Activated CD8-positive, alpha-beta T cell treated with anti-CD3 and anti-CD28 coated beads for 36 hours (primary cell): ENCODE data around the gene PRKACB. TPM values are rescaled to one million over a fixed set of nuclear protein-coding genes. Genes with fewer than 3 reads are reported as not detected.

Experiments
- ATAC-seq: fragments of 200-7000 bp; cut with Tn5 transposase; one replicate; pipeline ENCODE4 v1.10.0; 2021; ENCODE audit warnings: mild to moderate bottlenecking, moderate library complexity
- CTCF ChIA-PET: fragments of 350-600 bp; sonication (Branson Sonifier 250); formaldehyde crosslinking; loops from one replicate; lab custom pipeline; 2021; ENCODE audit warnings: antibody characterized with exemption; lab: Charles Lee
- POLR2A ChIA-PET: fragments of 350-600 bp; sonication (Branson Sonifier 250); formaldehyde crosslinking; loops from one replicate; lab custom pipeline; 2021; ENCODE audit warnings: antibody characterized with exemption; lab: Charles Lee
- DNase-seq: peaks from one replicate; pipeline ENCODE4 v3.0.0-alpha.2; 2020
- H3K27ac Mint-ChIP-seq: one replicate; pipeline ENCODE4 v1.8.0; 2021; ENCODE audit warnings: mild to moderate bottlenecking, mixed read lengths
- H3K27me3 Mint-ChIP-seq: one replicate; pipeline ENCODE4 v1.8.0; 2021; ENCODE audit warnings: mixed read lengths
- H3K36me3 Mint-ChIP-seq: one replicate; pipeline ENCODE4 v1.8.0; 2021; ENCODE audit warnings: low read depth, mixed read lengths
- H3K4me1 Mint-ChIP-seq: one replicate; pipeline ENCODE4 v1.8.0; 2021; ENCODE audit warnings: low read depth, mixed read lengths
- H3K4me3 Mint-ChIP-seq: one replicate; pipeline ENCODE4 v1.8.0; 2021; ENCODE audit warnings: mild to moderate bottlenecking, moderate library complexity, mixed read lengths
- H3K9me3 Mint-ChIP-seq: one replicate; pipeline ENCODE4 v1.8.0; 2021; ENCODE audit warnings: mixed read lengths
- intact Hi-C: fragments of 100-400 bp; cut with micrococcal nuclease; formaldehyde crosslinking; loops from one replicate; pipeline ENCODE4 v1.10.0; 2022
- total RNA-seq, 2 experiments: library from RNA; stranded (reverse); gene quantifications; one replicate each; pipeline ENCODE4 v1.2.3, GENCODE V29; 2021
- TF ChIP-seq, protein P1 (sequence below): fragments of 200-600 bp; IDR thresholded peaks from one replicate; pipeline ENCODE4 v1.8.0; 2022; ENCODE audit warnings: antibody characterized with exemption, mild to moderate bottlenecking

Gene PRKACB
- total RNA-seq, 2 experiments from 2014 or later = 39.9 to 44.7 TPM

DNA sequence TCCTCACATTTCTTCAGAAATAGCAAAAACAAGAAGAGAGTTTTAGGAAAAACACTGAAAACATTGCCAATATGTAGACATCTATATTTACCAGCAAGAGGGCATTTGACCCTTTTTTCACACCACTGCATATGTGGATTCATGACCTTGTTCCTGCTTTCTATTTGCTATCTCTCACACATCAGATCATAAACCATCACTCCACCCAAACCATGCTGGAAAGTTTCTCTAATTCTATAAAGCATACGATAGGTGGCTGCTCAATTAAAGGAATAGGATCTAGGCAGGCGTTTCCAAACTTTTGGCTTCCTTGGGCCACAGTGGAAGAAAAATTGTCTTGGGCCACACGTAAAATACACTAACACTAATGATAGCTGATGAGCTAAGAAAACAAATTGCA is 121.8 kb downstream of the PRKACB start:
- no peak for ATAC-seq
- no peak overlapping the region for H3K27ac Mint-ChIP-seq

DNA sequence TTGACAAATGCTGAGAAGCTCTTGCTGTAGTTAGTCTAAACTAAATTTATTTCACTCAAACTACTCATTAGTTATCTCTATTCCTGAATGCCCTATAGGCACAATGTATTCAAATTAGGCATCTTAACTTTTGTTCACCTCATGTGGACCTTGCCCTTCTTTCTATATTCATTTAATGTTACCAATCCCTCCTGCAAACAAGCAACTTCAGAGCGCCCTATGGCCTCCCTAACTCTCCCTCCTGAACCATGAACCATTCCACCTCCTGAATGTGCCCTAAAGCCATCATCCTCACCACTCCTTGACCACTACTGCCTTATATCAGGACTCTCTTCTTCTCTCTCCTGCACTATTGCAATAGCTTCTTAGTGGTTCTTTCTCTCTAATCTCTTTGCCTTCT is 122.7 kb downstream of the PRKACB start:
- CTCF ChIA-PET = no interaction called here
- H3K27ac Mint-ChIP-seq = no peak overlapping the region
- ATAC-seq = no peak

More for the DNA sequence above, 121.8 kb downstream of the PRKACB start:
- H3K4me3 Mint-ChIP-seq = no peak overlapping the region
- no peak for DNase-seq
- peaks cover 1% of the 10 kb centered on the region for H3K4me1 Mint-ChIP-seq
- TF ChIP-seq, protein P1, sequence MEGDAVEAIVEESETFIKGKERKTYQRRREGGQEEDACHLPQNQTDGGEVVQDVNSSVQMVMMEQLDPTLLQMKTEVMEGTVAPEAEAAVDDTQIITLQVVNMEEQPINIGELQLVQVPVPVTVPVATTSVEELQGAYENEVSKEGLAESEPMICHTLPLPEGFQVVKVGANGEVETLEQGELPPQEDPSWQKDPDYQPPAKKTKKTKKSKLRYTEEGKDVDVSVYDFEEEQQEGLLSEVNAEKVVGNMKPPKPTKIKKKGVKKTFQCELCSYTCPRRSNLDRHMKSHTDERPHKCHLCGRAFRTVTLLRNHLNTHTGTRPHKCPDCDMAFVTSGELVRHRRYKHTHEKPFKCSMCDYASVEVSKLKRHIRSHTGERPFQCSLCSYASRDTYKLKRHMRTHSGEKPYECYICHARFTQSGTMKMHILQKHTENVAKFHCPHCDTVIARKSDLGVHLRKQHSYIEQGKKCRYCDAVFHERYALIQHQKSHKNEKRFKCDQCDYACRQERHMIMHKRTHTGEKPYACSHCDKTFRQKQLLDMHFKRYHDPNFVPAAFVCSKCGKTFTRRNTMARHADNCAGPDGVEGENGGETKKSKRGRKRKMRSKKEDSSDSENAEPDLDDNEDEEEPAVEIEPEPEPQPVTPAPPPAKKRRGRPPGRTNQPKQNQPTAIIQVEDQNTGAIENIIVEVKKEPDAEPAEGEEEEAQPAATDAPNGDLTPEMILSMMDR = no peak
- CTCF ChIA-PET = interaction anchor here (1.0 kb wide), 1 partner anchor 16 kb away, joined by 3 read pairs; no protein-coding TSS in a partner anchor
- H3K27me3 Mint-ChIP-seq = no peaks in the 10 kb centered on the region
- POLR2A ChIA-PET = interaction anchor here (0.5 to 0.6 kb wide), 3 partner anchors 18 to 1510 kb away, joined by 3 read pairs; no protein-coding TSS in a partner anchor
- intact Hi-C loops = no loop called here
- H3K9me3 Mint-ChIP-seq = no peaks in the 10 kb centered on the region
- no peaks in the 10 kb centered on the region for H3K36me3 Mint-ChIP-seq

DNA sequence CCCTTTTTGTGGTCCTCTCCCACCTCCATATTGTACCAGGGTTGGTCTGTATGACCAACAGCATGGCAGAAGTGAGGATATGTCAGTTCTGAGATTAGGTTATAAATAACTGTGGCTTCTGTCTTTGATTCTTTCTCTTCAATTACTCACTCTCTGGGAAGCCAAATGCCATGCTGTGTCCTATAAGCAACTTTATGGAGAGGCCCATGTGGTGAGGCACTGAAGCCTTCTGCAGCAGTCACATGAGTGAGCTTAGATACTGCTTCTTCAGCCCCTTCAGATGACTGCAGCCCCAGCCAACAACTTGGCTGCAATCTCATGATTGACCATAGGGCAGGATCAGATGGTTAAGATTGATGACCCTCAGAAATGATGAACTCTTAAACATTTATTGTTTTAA is 123.4 kb downstream of the PRKACB start:
- Mint-ChIP-seq H3K36me3 (no peaks in the 10 kb centered on the region), H3K27me3 (no peaks in the 10 kb centered on the region), H3K9me3 (no peaks in the 10 kb centered on the region), H3K4me3 (no peak overlapping the region), H3K4me1 (peaks cover 11% of the 10 kb centered on the region), H3K27ac (no peak overlapping the region)
- POLR2A ChIA-PET = no interaction called here
- no peak for DNase-seq
- intact Hi-C loops = no loop called here
- no peak for ATAC-seq
- TF ChIP-seq, protein P1 = no peak
- CTCF ChIA-PET = interaction anchor here (1.0 kb wide), 1 partner anchor 33 kb away, joined by 3 read pairs; no protein-coding TSS in a partner anchor

More for the DNA sequence above, 122.7 kb downstream of the PRKACB start:
- Mint-ChIP-seq H3K9me3 (no peaks in the 10 kb centered on the region), H3K4me3 (no peak overlapping the region), H3K27me3 (no peaks in the 10 kb centered on the region), H3K4me1 (peaks cover 10% of the 10 kb centered on the region), H3K36me3 (no peaks in the 10 kb centered on the region)
- intact Hi-C loops = no loop called here
- TF ChIP-seq, protein P1 = no peak
- no peak for DNase-seq
- POLR2A ChIA-PET = no interaction called here

DNA sequence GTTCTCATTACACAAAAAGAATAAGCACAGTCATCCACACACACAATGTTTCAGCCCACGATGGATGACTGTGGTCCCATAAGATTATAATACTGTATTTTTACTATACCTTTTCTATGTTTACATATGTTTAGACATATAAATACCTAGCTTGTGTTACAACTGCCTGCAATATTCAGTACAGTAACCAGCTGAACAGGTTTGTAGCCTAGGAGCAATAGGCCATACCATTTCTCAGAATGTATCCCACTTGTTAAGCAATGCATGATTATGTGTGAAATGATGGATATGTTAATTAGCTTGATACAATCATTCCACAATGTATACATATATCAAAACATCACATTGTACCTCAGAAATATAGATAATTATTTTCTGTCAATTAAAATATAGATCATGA is 124.3 kb downstream of the PRKACB start:
- ChIA-PET POLR2A (interaction anchor here (0.7 kb wide), 1 partner anchor 9 kb away, joined by 4 read pairs; no protein-coding TSS in a partner anchor), CTCF (interaction anchor here (1.0 kb wide), 1 partner anchor 32 kb away, joined by 3 read pairs; no protein-coding TSS in a partner anchor)
- intact Hi-C loops = no loop called here
- peaks cover 11% of the 10 kb centered on the region for H3K4me1 Mint-ChIP-seq
- TF ChIP-seq, protein P1 = no peak
- H3K4me3 Mint-ChIP-seq = no peak overlapping the region
- H3K27ac Mint-ChIP-seq = no peak overlapping the region
- ATAC-seq (no peak), DNase-seq (no peak)
- no peaks in the 10 kb centered on the region for H3K27me3 Mint-ChIP-seq
- H3K9me3 Mint-ChIP-seq = no peaks in the 10 kb centered on the region
- H3K36me3 Mint-ChIP-seq = no peaks in the 10 kb centered on the region

DNA sequence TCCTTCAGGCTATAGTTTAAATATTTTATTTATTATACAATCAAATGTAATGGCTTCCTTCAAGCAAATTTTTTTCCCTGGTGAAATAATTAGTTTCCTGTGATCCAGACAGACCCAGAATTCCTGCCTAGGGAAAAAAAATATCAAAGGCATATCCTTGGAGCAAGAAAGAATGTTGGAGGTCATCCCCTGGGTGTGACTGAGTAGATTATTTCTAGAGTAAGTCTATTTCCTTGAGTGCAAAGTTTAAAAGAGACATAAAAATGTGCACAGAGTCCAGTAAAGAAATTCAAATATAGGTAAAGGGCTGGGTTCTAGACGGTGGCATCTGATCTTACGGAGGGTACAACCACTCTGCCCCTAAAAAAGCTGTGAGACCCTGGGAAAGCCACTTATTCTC is 125.2 kb downstream of the PRKACB start:
- ChIA-PET POLR2A (no interaction called here), CTCF (no interaction called here)
- no peaks in the 10 kb centered on the region for H3K9me3 Mint-ChIP-seq
- H3K4me1 Mint-ChIP-seq = peaks cover 11% of the 10 kb centered on the region
- ATAC-seq = no peak
- no peak for DNase-seq
- TF ChIP-seq, protein P1 = no peak
- H3K4me3 Mint-ChIP-seq = no peak overlapping the region
- no peak overlapping the region for H3K27ac Mint-ChIP-seq
- H3K27me3 Mint-ChIP-seq = no peaks in the 10 kb centered on the region
- H3K36me3 Mint-ChIP-seq = no peaks in the 10 kb centered on the region
- intact Hi-C loops = no loop called here
